Measurements from ENCODE around the gene RASL11B. TPM values are rescaled to one million over a fixed set of nuclear protein-coding genes. Genes with fewer than 3 reads are reported as not detected.

The RASL11B gene
- total and polyA plus RNA-seq, 9 of the 15 experiments (the other 6 are each of a cell fraction or from before 2014, with no cell fraction given), result 0.24 to 1.5 (median 0.53) TPM

GRCh38 chr4:52840531-52841370, 21.4 kb upstream of the RASL11B start:
- 3% methylated on average over 9 of the region's 9 CpGs for WGBS (ENCODE audit: insufficient coverage, low coverage, missing lambda C conversion rate)
- Histone ChIP-seq H3K9ac (ENCODE audit: insufficient read depth in 1 of 2, low read depth in 2 of 2, low read length in 2 of 2) (no peak overlapping the region), H4K20me1 (replicated peaks; ENCODE audit: control insufficient read depth, insufficient read depth, low read length) (no peaks in the 10 kb centered on the region), H3K27ac (ENCODE audit: extremely low read depth, low read depth, low read length) (no peak overlapping the region), H3K4me1 (replicated peaks in 1 of 2; ENCODE audit: control insufficient read depth in 2 of 2, insufficient read depth in 2 of 2, low read length in 2 of 2) (no peaks in the 10 kb centered on the region; a peak in 1 of 5 replicates), H3K9me1 (ENCODE audit: control insufficient read depth, insufficient read depth, low read length) (no peaks in the 10 kb centered on the region), H3K9me3 (replicated peaks; ENCODE audit: control insufficient read depth, insufficient read depth, low read depth, low read length) (no peaks in the 10 kb centered on the region), H3K4me2 (ENCODE audit: insufficient read depth, low read length) (no peak overlapping the region), H3K79me2 (ENCODE audit: control insufficient read depth, insufficient read depth, low read length) (no peaks in the 10 kb centered on the region), H3K4me3 (no peak overlapping the region), H2AFZ (ENCODE audit: low read depth, low read length) (no peak overlapping the region), H3K36me3 (ENCODE audit: control insufficient read depth, insufficient read depth, low read length) (no peaks in the 10 kb centered on the region), H3K27me3 (ENCODE audit: control insufficient read depth in 2 of 2, insufficient read depth in 2 of 2, low read length in 2 of 2) (peaks cover 17 to 44% of the 10 kb centered on the region in 2 experiments; a peak in 4 of 5 replicates)
- BruUV-seq (replicated peaks), result no TSS peak
- CTCF ChIA-PET (ENCODE audit: low intra/inter-chr PET ratio), result no interaction called here
- POLR2A ChIA-PET, result interaction anchor here (1.7 kb wide), 1 partner anchor 11 kb away, joined by 3 read pairs; no protein-coding TSS in a partner anchor
- in situ Hi-C loops (cut with MboI) (no loop called here), intact Hi-C loops (cut with micrococcal nuclease) (no loop called here)
- no peak for ATAC-seq
- no peak for FAIRE-seq
- no peak for DNase-seq (ENCODE audit: extremely low read depth in 1 of 4, low spot score in 3 of 4)
- TF ChIP-seq NCOR1 (IDR thresholded peaks at IDR 0.05), result no peak
- no peak for TF ChIP-seq SMC3 (conservative IDR thresholded peaks at IDR 0.05; ENCODE audit: insufficient read depth, low read depth, low read length)
- TF ChIP-seq CUX1 (CRISPR knock-in tag; IDR thresholded peaks at IDR 0.05), result no peak
- TF ChIP-seq, protein P1, sequence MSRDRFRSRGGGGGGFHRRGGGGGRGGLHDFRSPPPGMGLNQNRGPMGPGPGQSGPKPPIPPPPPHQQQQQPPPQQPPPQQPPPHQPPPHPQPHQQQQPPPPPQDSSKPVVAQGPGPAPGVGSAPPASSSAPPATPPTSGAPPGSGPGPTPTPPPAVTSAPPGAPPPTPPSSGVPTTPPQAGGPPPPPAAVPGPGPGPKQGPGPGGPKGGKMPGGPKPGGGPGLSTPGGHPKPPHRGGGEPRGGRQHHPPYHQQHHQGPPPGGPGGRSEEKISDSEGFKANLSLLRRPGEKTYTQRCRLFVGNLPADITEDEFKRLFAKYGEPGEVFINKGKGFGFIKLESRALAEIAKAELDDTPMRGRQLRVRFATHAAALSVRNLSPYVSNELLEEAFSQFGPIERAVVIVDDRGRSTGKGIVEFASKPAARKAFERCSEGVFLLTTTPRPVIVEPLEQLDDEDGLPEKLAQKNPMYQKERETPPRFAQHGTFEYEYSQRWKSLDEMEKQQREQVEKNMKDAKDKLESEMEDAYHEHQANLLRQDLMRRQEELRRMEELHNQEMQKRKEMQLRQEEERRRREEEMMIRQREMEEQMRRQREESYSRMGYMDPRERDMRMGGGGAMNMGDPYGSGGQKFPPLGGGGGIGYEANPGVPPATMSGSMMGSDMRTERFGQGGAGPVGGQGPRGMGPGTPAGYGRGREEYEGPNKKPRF (IDR thresholded peaks at IDR 0.05; ENCODE audit: low read depth, low read length), result no peak
- no peak for TF ChIP-seq CAMTA2 (CRISPR knock-in tag; conservative IDR thresholded peaks at IDR 0.05)
- TF ChIP-seq SRSF3 (IDR thresholded peaks at IDR 0.05; ENCODE audit: insufficient read depth, low read length), result no peak
- TF ChIP-seq ILF3 (IDR thresholded peaks at IDR 0.05; ENCODE audit: borderline replicate concordance), result no peak
- TF ChIP-seq MYNN (IDR thresholded peaks at IDR 0.05), result no peak
- no peak for TF ChIP-seq MYNN (CRISPR knock-in tag; IDR thresholded peaks at IDR 0.05)
- no peak for TF ChIP-seq RBM15 (IDR thresholded peaks at IDR 0.05; ENCODE audit: insufficient read depth, low read length)
- TF ChIP-seq PPARD (CRISPR knock-in tag; IDR thresholded peaks at IDR 0.05), result no peak
- no peak for TF ChIP-seq KDM4B (IDR thresholded peaks at IDR 0.05; ENCODE audit: borderline replicate concordance in 2 of 2, low read depth in 1 of 2)
- no peak for TF ChIP-seq PHB2 (IDR thresholded peaks at IDR 0.05; ENCODE audit: low read depth)
- TF ChIP-seq, protein P2, sequence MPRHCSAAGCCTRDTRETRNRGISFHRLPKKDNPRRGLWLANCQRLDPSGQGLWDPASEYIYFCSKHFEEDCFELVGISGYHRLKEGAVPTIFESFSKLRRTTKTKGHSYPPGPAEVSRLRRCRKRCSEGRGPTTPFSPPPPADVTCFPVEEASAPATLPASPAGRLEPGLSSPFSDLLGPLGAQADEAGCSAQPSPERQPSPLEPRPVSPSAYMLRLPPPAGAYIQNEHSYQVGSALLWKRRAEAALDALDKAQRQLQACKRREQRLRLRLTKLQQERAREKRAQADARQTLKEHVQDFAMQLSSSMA (CRISPR knock-in tag; IDR thresholded peaks at IDR 0.05), result no peak

Data from K562 (cell line).